Measurements from ENCODE around the gene PRKAR2B.

PRKAR2B gene

GRCh38 chr7:107056728-107057473 lies 12.4 kb downstream of the PRKAR2B start:
- H3K27me3 ChIP-seq (ENCODE audit: control insufficient read depth in 5 of 5, insufficient read depth in 4 of 5, low read length in 5 of 5): no peaks in the 10 kb centered on the region
- peak overlapping the region; percentile 75 for H3K27ac ChIP-seq (ENCODE audit: low read depth, low read length)

GRCh38 chr7:107057474-107057833 lies 12.9 kb downstream of the PRKAR2B start:
- Histone ChIP-seq H3K27ac (ENCODE audit: low read depth, low read length) (peak overlapping the region; percentile 75), H3K4me3 (ENCODE audit: low read depth in 1 of 5, low read length in 5 of 5) (no peak overlapping the region), H3K4me1 (ENCODE audit: control insufficient read depth in 5 of 5, insufficient read depth in 5 of 5, low read length in 5 of 5) (peaks cover 0 to 9% (median 4%) of the 10 kb centered on the region in 5 donors), H3K9me3 (ENCODE audit: control insufficient read depth in 5 of 5, low read length in 5 of 5) (no peaks in the 10 kb centered on the region), H3K27me3 (ENCODE audit: control insufficient read depth in 5 of 5, insufficient read depth in 4 of 5, low read length in 5 of 5) (no peaks in the 10 kb centered on the region), H3K36me3 (ENCODE audit: control insufficient read depth in 5 of 5, insufficient read depth in 5 of 5, low read length in 5 of 5) (no peaks in the 10 kb centered on the region), H3K9ac (ENCODE audit: low read length in 5 of 5) (peak overlapping the region in 2 of 5 donors; percentile 1 to 58)

More at GRCh38 chr7:107056728-107057473, 12.4 kb downstream of the PRKAR2B start:
- no peaks in the 10 kb centered on the region for H3K36me3 ChIP-seq (ENCODE audit: control insufficient read depth in 5 of 5, insufficient read depth in 5 of 5, low read length in 5 of 5)
- H3K4me1 ChIP-seq (ENCODE audit: control insufficient read depth in 5 of 5, insufficient read depth in 5 of 5, low read length in 5 of 5): peaks cover 0 to 9% (median 4%) of the 10 kb centered on the region in 5 donors
- no peaks in the 10 kb centered on the region for H3K9me3 ChIP-seq (ENCODE audit: control insufficient read depth in 5 of 5, low read length in 5 of 5)
- no peak overlapping the region for H3K4me3 ChIP-seq (ENCODE audit: low read depth in 1 of 5, low read length in 5 of 5)
- peak overlapping the region in 1 of 5 donors; percentile 1 for H3K9ac ChIP-seq (ENCODE audit: low read length in 5 of 5)

- no peaks in the 10 kb centered on the region for H3K27me3 ChIP-seq (ENCODE audit: control insufficient read depth in 5 of 5, insufficient read depth in 4 of 5, low read length in 5 of 5)
- no peaks in the 10 kb centered on the region for H3K9me3 ChIP-seq (ENCODE audit: control insufficient read depth in 5 of 5, low read length in 5 of 5)
- H3K9ac ChIP-seq (ENCODE audit: low read length in 5 of 5): no peak overlapping the region
- H3K36me3 ChIP-seq (ENCODE audit: control insufficient read depth in 5 of 5, insufficient read depth in 5 of 5, low read length in 5 of 5): no peaks in the 10 kb centered on the region
- peaks cover 0 to 27% (median 18%) of the 10 kb centered on the region in 5 donors for H3K4me1 ChIP-seq (ENCODE audit: control insufficient read depth in 5 of 5, insufficient read depth in 5 of 5, low read length in 5 of 5)
- H3K4me3 ChIP-seq (ENCODE audit: low read depth in 1 of 5, low read length in 5 of 5): no peak overlapping the region
- no peak overlapping the region for H3K27ac ChIP-seq (ENCODE audit: low read depth, low read length)
Observed at GRCh38 chr7:107059468-107059867, 15.0 kb downstream of the PRKAR2B start.

- no peaks in the 10 kb centered on the region for H3K36me3 ChIP-seq (ENCODE audit: control insufficient read depth in 5 of 5, insufficient read depth in 5 of 5, low read length in 5 of 5)
- H3K27ac ChIP-seq (ENCODE audit: low read depth, low read length): peak overlapping the region; percentile 35
- H3K9me3 ChIP-seq (ENCODE audit: control insufficient read depth in 5 of 5, low read length in 5 of 5): no peaks in the 10 kb centered on the region
- H3K27me3 ChIP-seq (ENCODE audit: control insufficient read depth in 5 of 5, insufficient read depth in 4 of 5, low read length in 5 of 5): no peaks in the 10 kb centered on the region
- H3K9ac ChIP-seq (ENCODE audit: low read length in 5 of 5): peak overlapping the region in 1 of 5 donors; percentile 5
- peaks cover 0 to 57% (median 29%) of the 10 kb centered on the region in 5 donors for H3K4me1 ChIP-seq (ENCODE audit: control insufficient read depth in 5 of 5, insufficient read depth in 5 of 5, low read length in 5 of 5)
- H3K4me3 ChIP-seq (ENCODE audit: low read depth in 1 of 5, low read length in 5 of 5): no peak overlapping the region
Observed at GRCh38 chr7:107063245-107064120, 19.0 kb downstream of the PRKAR2B start.

- H3K27me3 ChIP-seq (ENCODE audit: control insufficient read depth in 5 of 5, insufficient read depth in 4 of 5, low read length in 5 of 5): no peaks in the 10 kb centered on the region
- H3K4me3 ChIP-seq (ENCODE audit: low read depth in 1 of 5, low read length in 5 of 5): no peak overlapping the region
- peak overlapping the region; percentile 35 for H3K27ac ChIP-seq (ENCODE audit: low read depth, low read length)
- H3K36me3 ChIP-seq (ENCODE audit: control insufficient read depth in 5 of 5, insufficient read depth in 5 of 5, low read length in 5 of 5): no peaks in the 10 kb centered on the region
- no peaks in the 10 kb centered on the region for H3K9me3 ChIP-seq (ENCODE audit: control insufficient read depth in 5 of 5, low read length in 5 of 5)
- H3K4me1 ChIP-seq (ENCODE audit: control insufficient read depth in 5 of 5, insufficient read depth in 5 of 5, low read length in 5 of 5): peaks cover 0 to 59% (median 33%) of the 10 kb centered on the region in 5 donors
- no peak overlapping the region for H3K9ac ChIP-seq (ENCODE audit: low read length in 5 of 5)
Observed at GRCh38 chr7:107064255-107064654, 19.8 kb downstream of the PRKAR2B start.

GRCh38 chr7:107065929-107066247 lies 21.4 kb downstream of the PRKAR2B start:
- Histone ChIP-seq H3K36me3 (ENCODE audit: control insufficient read depth in 5 of 5, insufficient read depth in 5 of 5, low read length in 5 of 5) (peaks cover 0 to 2% (median 0%) of the 10 kb centered on the region in 5 donors), H3K9me3 (ENCODE audit: control insufficient read depth in 5 of 5, low read length in 5 of 5) (no peaks in the 10 kb centered on the region), H3K4me1 (ENCODE audit: control insufficient read depth in 5 of 5, insufficient read depth in 5 of 5, low read length in 5 of 5) (peaks cover 0 to 70% (median 38%) of the 10 kb centered on the region in 5 donors), H3K9ac (ENCODE audit: low read length in 5 of 5) (no peak overlapping the region), H3K27me3 (ENCODE audit: control insufficient read depth in 5 of 5, insufficient read depth in 4 of 5, low read length in 5 of 5) (no peaks in the 10 kb centered on the region), H3K4me3 (ENCODE audit: low read depth in 1 of 5, low read length in 5 of 5) (no peak overlapping the region), H3K27ac (ENCODE audit: low read depth, low read length) (peak overlapping the region; percentile 8)

- H3K9ac ChIP-seq (ENCODE audit: low read length in 5 of 5): peak overlapping the region in 1 of 5 donors; percentile 24
- no peaks in the 10 kb centered on the region for H3K9me3 ChIP-seq (ENCODE audit: control insufficient read depth in 5 of 5, low read length in 5 of 5)
- no peaks in the 10 kb centered on the region for H3K27me3 ChIP-seq (ENCODE audit: control insufficient read depth in 5 of 5, insufficient read depth in 4 of 5, low read length in 5 of 5)
- peaks cover 0 to 2% (median 0%) of the 10 kb centered on the region in 5 donors for H3K36me3 ChIP-seq (ENCODE audit: control insufficient read depth in 5 of 5, insufficient read depth in 5 of 5, low read length in 5 of 5)
- peak overlapping the region in 2 of 5 donors; percentile 25 to 39 for H3K4me3 ChIP-seq (ENCODE audit: low read depth in 1 of 5, low read length in 5 of 5)
- peaks cover 0 to 65% (median 33%) of the 10 kb centered on the region in 5 donors for H3K4me1 ChIP-seq (ENCODE audit: control insufficient read depth in 5 of 5, insufficient read depth in 5 of 5, low read length in 5 of 5)
- peak overlapping the region; percentile 47 for H3K27ac ChIP-seq (ENCODE audit: low read depth, low read length)
Observed at GRCh38 chr7:107068156-107068555, 23.7 kb downstream of the PRKAR2B start.

- Histone ChIP-seq H3K4me3 (ENCODE audit: low read depth in 1 of 5, low read length in 5 of 5) (peak overlapping the region in 3 of 5 donors; percentile 20 to 39 (median 25)), H3K27me3 (ENCODE audit: control insufficient read depth in 5 of 5, insufficient read depth in 4 of 5, low read length in 5 of 5) (no peaks in the 10 kb centered on the region), H3K4me1 (ENCODE audit: control insufficient read depth in 5 of 5, insufficient read depth in 5 of 5, low read length in 5 of 5) (peaks cover 0 to 52% (median 22%) of the 10 kb centered on the region in 5 donors), H3K9ac (ENCODE audit: low read length in 5 of 5) (peak overlapping the region in 1 of 5 donors; percentile 31), H3K9me3 (ENCODE audit: control insufficient read depth in 5 of 5, low read length in 5 of 5) (no peaks in the 10 kb centered on the region), H3K27ac (ENCODE audit: low read depth, low read length) (peak overlapping the region; percentile 47), H3K36me3 (ENCODE audit: control insufficient read depth in 5 of 5, insufficient read depth in 5 of 5, low read length in 5 of 5) (peaks cover 0 to 2% (median 0%) of the 10 kb centered on the region in 5 donors)
Observed at GRCh38 chr7:107069457-107069856, 25.0 kb downstream of the PRKAR2B start.

GRCh38 chr7:107070710-107071109 lies 26.2 kb downstream of the PRKAR2B start:
- Histone ChIP-seq H3K9me3 (ENCODE audit: control insufficient read depth in 5 of 5, low read length in 5 of 5) (no peaks in the 10 kb centered on the region), H3K27ac (ENCODE audit: low read depth, low read length) (peak overlapping the region; percentile 4), H3K36me3 (ENCODE audit: control insufficient read depth in 5 of 5, insufficient read depth in 5 of 5, low read length in 5 of 5) (peaks cover 0 to 2% (median 0%) of the 10 kb centered on the region in 5 donors)

GRCh38 chr7:107071129-107071528 lies 26.6 kb downstream of the PRKAR2B start:
- H3K27ac ChIP-seq (ENCODE audit: low read depth, low read length): peak overlapping the region; percentile 4
- H3K9ac ChIP-seq (ENCODE audit: low read length in 5 of 5): no peak overlapping the region
- no peaks in the 10 kb centered on the region for H3K9me3 ChIP-seq (ENCODE audit: control insufficient read depth in 5 of 5, low read length in 5 of 5)
- peaks cover 0 to 2% (median 0%) of the 10 kb centered on the region in 5 donors for H3K36me3 ChIP-seq (ENCODE audit: control insufficient read depth in 5 of 5, insufficient read depth in 5 of 5, low read length in 5 of 5)
- peaks cover 0 to 40% (median 13%) of the 10 kb centered on the region in 5 donors for H3K4me1 ChIP-seq (ENCODE audit: control insufficient read depth in 5 of 5, insufficient read depth in 5 of 5, low read length in 5 of 5)
- no peak overlapping the region for H3K4me3 ChIP-seq (ENCODE audit: low read depth in 1 of 5, low read length in 5 of 5)
- H3K27me3 ChIP-seq (ENCODE audit: control insufficient read depth in 5 of 5, insufficient read depth in 4 of 5, low read length in 5 of 5): no peaks in the 10 kb centered on the region

More at GRCh38 chr7:107070710-107071109, 26.2 kb downstream of the PRKAR2B start:
- no peak overlapping the region for H3K9ac ChIP-seq (ENCODE audit: low read length in 5 of 5)
- no peaks in the 10 kb centered on the region for H3K27me3 ChIP-seq (ENCODE audit: control insufficient read depth in 5 of 5, insufficient read depth in 4 of 5, low read length in 5 of 5)
- H3K4me1 ChIP-seq (ENCODE audit: control insufficient read depth in 5 of 5, insufficient read depth in 5 of 5, low read length in 5 of 5): peaks cover 0 to 42% (median 15%) of the 10 kb centered on the region in 5 donors
- H3K4me3 ChIP-seq (ENCODE audit: low read depth in 1 of 5, low read length in 5 of 5): no peak overlapping the region
